OCI-LY7 (cell line): Measurements from ENCODE around the gene MED14.

Experiments
- EZH2phosphoT487 ChIP-seq: fragments of 200-600 bp; sonication (generic); IDR thresholded peaks from 2 replicates; pipeline ENCODE4 v1.6.1; 2018; ENCODE audit warnings: low read depth, borderline replicate concordance, mild to moderate bottlenecking, mixed run types, antibody characterized with exemption, low read length, moderate library complexity, mixed read lengths
- TF ChIP-seq, protein P1 (sequence below): fragments of 200-600 bp; sonication (generic); conservative IDR thresholded peaks from 2 replicates; pipeline ENCODE4 v1.5.1; 2014; ENCODE audit warnings: mild to moderate bottlenecking, antibody characterized with exemption, low read length, moderate library complexity, mixed read lengths

DNA sequence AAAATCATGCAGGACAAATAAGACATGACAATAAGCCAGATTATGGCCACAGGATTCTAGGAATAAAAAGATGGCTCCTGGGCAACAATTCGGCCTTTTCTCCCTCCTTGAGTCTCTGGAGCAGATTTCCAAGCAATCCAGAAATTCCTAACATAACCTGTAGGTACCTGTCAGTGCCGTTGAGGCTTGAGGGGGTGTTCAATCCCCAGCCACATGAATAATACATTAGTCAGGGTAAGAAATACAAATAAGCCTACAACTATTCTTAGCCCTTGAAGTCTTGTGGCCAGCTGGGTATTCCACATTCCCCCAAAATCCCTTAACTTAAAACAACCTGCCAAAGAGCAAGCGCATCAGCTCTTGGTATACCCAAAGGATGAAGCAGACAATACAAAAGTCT lies 97.7 kb downstream of the MED14 start:
- TF ChIP-seq, protein P1, sequence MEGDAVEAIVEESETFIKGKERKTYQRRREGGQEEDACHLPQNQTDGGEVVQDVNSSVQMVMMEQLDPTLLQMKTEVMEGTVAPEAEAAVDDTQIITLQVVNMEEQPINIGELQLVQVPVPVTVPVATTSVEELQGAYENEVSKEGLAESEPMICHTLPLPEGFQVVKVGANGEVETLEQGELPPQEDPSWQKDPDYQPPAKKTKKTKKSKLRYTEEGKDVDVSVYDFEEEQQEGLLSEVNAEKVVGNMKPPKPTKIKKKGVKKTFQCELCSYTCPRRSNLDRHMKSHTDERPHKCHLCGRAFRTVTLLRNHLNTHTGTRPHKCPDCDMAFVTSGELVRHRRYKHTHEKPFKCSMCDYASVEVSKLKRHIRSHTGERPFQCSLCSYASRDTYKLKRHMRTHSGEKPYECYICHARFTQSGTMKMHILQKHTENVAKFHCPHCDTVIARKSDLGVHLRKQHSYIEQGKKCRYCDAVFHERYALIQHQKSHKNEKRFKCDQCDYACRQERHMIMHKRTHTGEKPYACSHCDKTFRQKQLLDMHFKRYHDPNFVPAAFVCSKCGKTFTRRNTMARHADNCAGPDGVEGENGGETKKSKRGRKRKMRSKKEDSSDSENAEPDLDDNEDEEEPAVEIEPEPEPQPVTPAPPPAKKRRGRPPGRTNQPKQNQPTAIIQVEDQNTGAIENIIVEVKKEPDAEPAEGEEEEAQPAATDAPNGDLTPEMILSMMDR = no peak
- no peak for TF ChIP-seq EZH2phosphoT487
